ENCODE results near the gene SPOCD1.

DNA sequence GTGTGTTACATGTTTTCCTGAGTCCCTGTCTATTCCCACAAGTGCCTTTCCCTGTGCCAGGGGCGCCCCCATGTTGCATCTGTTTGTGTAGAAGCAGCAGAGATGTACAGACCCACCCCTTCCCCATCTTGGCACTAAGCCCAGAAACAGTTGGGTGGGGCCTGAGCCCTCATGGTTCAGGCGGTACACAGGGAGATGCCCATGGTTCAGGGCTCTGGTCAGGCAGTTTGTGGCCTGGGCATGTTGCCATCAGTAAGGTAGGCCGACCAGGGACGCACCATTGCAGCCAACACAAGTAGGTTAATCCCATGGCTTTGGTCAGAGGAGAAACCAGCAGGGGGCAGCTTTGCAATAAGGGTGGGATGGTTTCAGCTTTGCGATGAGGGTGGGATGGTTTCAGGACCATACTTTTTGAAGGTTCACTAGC is 50.8 kb downstream of the SPOCD1 start:
- TF ChIP-seq CTCF (tag by site-specific recombination; IDR thresholded peaks at IDR 0.05) (peak; percentile 32; the same call in 1 of the 2 replicates), TCF7L2 (IDR thresholded peaks at IDR 0.05; ENCODE audit: borderline replicate concordance, low read depth, low read length) (no peak), ZBTB8A (tag by site-specific recombination; IDR thresholded peaks at IDR 0.05) (no peak), ZFP69B (tag by site-specific recombination; IDR thresholded peaks at IDR 0.05) (no peak)

Measured in HEK293 (cell line).